Esophagus squamous epithelium (tissue), 5 donors: ENCODE results near the gene BMF. TPM values are rescaled to one million over a fixed set of nuclear protein-coding genes. Genes with fewer than 3 reads are reported as not detected.

Experiments used
- DNase-seq: peaks from one replicate; lab custom pipeline; 2025; lab: John Stamatoyannopoulos, UW
- H3K27ac ChIP-seq, 4 donors: fragments of 200-600 bp; sonication (generic); one replicate each; pipeline ENCODE4 v1.5.1; 2016 to 2019; ENCODE audit warnings: mild to moderate bottlenecking in 1 of 4
- H3K27me3 ChIP-seq, 4 donors: fragments of 200-600 bp; sonication (generic); 1 replicate in 3 of 4; 2 replicates in 1 of 4; pipeline versions ENCODE4 v1.5.1 to v1.6.0; 2017 to 2021; ENCODE audit warnings: antibody characterized with exemption in 1 of 4
- H3K36me3 ChIP-seq, 3 donors: fragments of 200-600 bp; sonication (generic); one replicate each; pipeline ENCODE4 v1.5.1; 2016 to 2019
- H3K4me1 ChIP-seq, 3 donors: fragments of 200-600 bp; sonication (generic); one replicate each; pipeline ENCODE4 v1.5.1; 2017 to 2019
- H3K4me3 ChIP-seq, 4 donors: fragments of 200-600 bp; sonication (generic); 1 replicate in 3 of 4; 2 replicates in 1 of 4; pipeline ENCODE4 v1.5.1; 2016 to 2019; ENCODE audit warnings: mild to moderate bottlenecking in 2 of 4, moderate library complexity in 1 of 4
- H3K9me3 ChIP-seq, 3 donors: fragments of 200-600 bp; sonication (generic); one replicate each; pipeline ENCODE4 v1.5.1; 2016 to 2019
- POLR2A ChIP-seq, 4 donors: fragments of 450-650 bp; IDR thresholded peaks; one replicate each; pipeline ENCODE4 v1.6.1; 2017; ENCODE audit warnings: antibody characterized with exemption in 4 of 4, mild to moderate bottlenecking in 4 of 4, moderate library complexity in 3 of 4
- WGBS, 2 donors: methylation state at CpG; one replicate each; pipeline ENCODE4 v1.1.5; 2018; 5-methylcytosine and 5-hydroxymethylcytosine counted together
- intact Hi-C: fragments of 100-400 bp; cut with DNase I; formaldehyde crosslinking; loops from one replicate; pipeline ENCODE4 v1.15.0; 2022
- total RNA-seq, 4 donors: library from RNA; depleted of rRNA; stranded (reverse); fragments of >200 nt; gene quantifications; one replicate each; pipeline ENCODE4 v1.1.0, GENCODE V29; 2016
- TF ChIP-seq, protein P1 (sequence below), 6 experiments: fragments of 450-650 bp in 4 of 6; fragments of 200-600 bp in 2 of 6; sonication (generic) in 2 of 6; IDR thresholded peaks; one replicate each; pipeline ENCODE4 v1.5.1; 2016 to 2019; ENCODE audit warnings: antibody characterized with exemption in 6 of 6, mild to moderate bottlenecking in 4 of 6, moderate library complexity in 4 of 6
- donor health status: DM: yes; HTN: yes; CAD: no.

Gene BMF
- total RNA-seq, 4 donors from 2014 or later, result 0.31 to 4.4 (median 1.4) TPM

- H3K4me1 ChIP-seq, result peaks cover 18 to 37% (median 19%) of the 10 kb centered on the region in 3 donors
- no peak overlapping the region for H3K27ac ChIP-seq
- peaks cover 0 to 63% (median 0%) of the 10 kb centered on the region in 4 donors for H3K27me3 ChIP-seq
- H3K9me3 ChIP-seq, result no peaks in the 10 kb centered on the region
- no peaks in the 10 kb centered on the region for H3K36me3 ChIP-seq
- 69 to 71% methylated on average over 3 of the region's 3 CpGs for WGBS, 2 donors
- no peak for TF ChIP-seq POLR2A (IDR thresholded peaks at IDR 0.05)
- TF ChIP-seq, protein P1, sequence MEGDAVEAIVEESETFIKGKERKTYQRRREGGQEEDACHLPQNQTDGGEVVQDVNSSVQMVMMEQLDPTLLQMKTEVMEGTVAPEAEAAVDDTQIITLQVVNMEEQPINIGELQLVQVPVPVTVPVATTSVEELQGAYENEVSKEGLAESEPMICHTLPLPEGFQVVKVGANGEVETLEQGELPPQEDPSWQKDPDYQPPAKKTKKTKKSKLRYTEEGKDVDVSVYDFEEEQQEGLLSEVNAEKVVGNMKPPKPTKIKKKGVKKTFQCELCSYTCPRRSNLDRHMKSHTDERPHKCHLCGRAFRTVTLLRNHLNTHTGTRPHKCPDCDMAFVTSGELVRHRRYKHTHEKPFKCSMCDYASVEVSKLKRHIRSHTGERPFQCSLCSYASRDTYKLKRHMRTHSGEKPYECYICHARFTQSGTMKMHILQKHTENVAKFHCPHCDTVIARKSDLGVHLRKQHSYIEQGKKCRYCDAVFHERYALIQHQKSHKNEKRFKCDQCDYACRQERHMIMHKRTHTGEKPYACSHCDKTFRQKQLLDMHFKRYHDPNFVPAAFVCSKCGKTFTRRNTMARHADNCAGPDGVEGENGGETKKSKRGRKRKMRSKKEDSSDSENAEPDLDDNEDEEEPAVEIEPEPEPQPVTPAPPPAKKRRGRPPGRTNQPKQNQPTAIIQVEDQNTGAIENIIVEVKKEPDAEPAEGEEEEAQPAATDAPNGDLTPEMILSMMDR (IDR thresholded peaks at IDR 0.05), result no peak
- no peak for DNase-seq
- no peak overlapping the region for H3K4me3 ChIP-seq
- intact Hi-C loops, result no loop called here
These were observed 50.1 kb downstream of the BMF start for GRCh38 chr15:40058476-40059140.

DNA sequence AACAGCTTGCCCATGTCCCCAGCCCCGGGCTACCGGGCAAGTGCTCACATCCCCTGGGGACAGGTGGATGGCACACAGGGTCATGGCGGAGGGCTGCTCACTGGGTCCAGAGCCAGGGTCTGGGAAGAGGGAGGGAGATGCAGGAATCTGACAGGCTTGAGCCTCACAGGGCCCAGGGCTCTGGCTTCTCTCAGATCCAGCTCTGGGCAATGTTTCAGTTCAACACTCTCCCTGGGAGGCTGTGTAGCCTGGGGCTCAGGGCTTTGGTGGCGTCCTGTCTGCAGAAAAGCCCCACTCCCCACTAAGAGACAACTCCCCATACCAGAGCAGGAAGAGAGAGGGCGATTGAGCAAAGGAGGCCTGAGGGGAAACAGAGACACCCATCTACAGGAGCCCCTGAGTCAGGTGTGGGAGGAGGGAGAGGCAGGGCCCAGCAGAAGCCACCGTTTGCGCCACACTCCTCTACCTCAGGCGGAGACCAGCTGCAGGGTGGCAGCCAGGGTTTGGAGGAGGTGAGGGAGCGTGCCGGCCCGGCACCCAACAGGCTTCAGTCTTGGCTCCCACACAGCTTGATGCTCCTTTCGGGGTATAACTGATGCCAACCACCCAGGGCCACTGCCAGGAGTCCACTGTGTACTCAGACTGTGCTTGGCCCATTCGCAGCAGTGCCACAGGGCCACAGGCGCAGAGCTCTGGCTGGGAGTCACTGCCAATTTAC, 52.9 kb downstream of the BMF start:
- Histone ChIP-seq H3K9me3 (no peaks in the 10 kb centered on the region), H3K27ac (peak overlapping the region in 1 of 4 donors; percentile 53), H3K4me3 (no peak overlapping the region), H3K27me3 (peaks cover 0 to 75% (median 0%) of the 10 kb centered on the region in 4 donors), H3K36me3 (no peaks in the 10 kb centered on the region), H3K4me1 (peaks cover 15 to 31% (median 16%) of the 10 kb centered on the region in 3 donors)
- 36 to 59% methylated on average over 5 to 9 of the region's 14 CpGs for WGBS, 2 donors
- no peak for TF ChIP-seq POLR2A (IDR thresholded peaks at IDR 0.05)
- TF ChIP-seq, protein P1 (IDR thresholded peaks at IDR 0.05), result no peak
- intact Hi-C loops, result no loop called here
- DNase-seq, result no peak

DNA sequence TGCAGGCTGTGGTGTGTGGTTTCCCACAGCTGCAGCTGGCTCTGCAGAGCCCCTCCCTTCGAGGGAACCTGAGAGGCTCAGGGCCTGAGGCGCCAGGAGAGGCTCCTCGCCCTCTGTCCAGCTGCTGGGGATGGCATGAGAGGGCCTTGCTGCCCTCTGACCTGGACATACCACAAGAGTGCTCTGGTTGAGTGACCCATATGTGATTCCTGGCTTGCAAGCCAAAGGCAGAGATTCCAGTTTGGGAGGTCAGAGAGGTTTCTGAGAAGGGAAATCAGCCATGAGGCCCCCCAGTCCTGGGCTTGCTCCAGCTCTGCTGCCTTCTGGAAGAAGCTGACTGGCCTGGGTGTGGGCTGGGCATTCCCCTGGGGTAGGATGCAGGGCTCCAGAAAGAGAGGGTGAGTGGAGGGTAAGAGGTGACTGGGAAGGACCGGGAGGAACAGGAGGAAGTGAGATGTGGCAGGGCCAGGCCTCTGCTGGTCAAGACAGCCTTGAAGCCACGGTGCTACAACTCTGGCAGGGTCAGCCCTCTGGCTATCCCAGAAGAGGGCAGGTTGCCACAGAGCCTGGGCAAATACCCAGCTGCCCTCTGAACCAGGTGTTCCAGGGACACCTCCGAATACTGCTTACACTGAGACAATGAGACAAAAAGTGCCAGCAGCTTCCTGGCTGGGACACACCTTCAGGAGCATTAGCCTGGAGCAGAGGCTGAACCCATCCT, 53.7 kb downstream of the BMF start:
- WGBS, 2 donors, result 22% methylated on average over 3 of the region's 6 CpGs; no CpG with 5 or more reads in 1 of the 2 donors
- peaks cover 0 to 68% (median 0%) of the 10 kb centered on the region in 4 donors for H3K27me3 ChIP-seq
- H3K4me3 ChIP-seq, result no peak overlapping the region
- DNase-seq, result no peak
- intact Hi-C loops, result no loop called here
- H3K9me3 ChIP-seq, result no peaks in the 10 kb centered on the region
- peak overlapping the region in 1 of 4 donors; percentile 53 for H3K27ac ChIP-seq
- H3K36me3 ChIP-seq, result no peaks in the 10 kb centered on the region
- peak in 1 of 4 donors; percentile 10 for TF ChIP-seq POLR2A (IDR thresholded peaks at IDR 0.05)
- TF ChIP-seq, protein P1 (IDR thresholded peaks at IDR 0.05), result no peak
- peaks cover 15 to 31% (median 16%) of the 10 kb centered on the region in 3 donors for H3K4me1 ChIP-seq

DNA sequence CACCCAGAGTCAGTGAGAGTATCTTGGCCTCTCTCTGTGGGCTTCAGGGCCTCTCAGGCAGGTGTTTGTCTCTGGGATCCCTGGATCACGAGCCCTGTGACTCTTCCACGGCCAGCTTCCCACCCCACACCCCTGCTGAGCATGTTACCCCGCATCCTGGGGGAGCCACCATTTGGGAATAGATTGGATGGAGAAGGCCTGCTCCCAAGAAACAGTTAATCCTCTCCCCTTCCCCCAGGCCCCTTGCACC, 54.1 kb downstream of the BMF start:
- Histone ChIP-seq H3K4me1 (peaks cover 15 to 31% (median 16%) of the 10 kb centered on the region in 3 donors), H3K27me3 (peaks cover 0 to 63% (median 0%) of the 10 kb centered on the region in 4 donors), H3K27ac (no peak overlapping the region), H3K36me3 (no peaks in the 10 kb centered on the region), H3K4me3 (no peak overlapping the region), H3K9me3 (no peaks in the 10 kb centered on the region)
- 91 to 100% methylated on average over 2 to 3 of the region's 3 CpGs for WGBS, 2 donors
- no peak for TF ChIP-seq POLR2A (IDR thresholded peaks at IDR 0.05)
- TF ChIP-seq, protein P1 (IDR thresholded peaks at IDR 0.05), result no peak
- no peak for DNase-seq
- intact Hi-C loops, result no loop called here
